Activated naive CD8-positive, alpha-beta T cell treated with anti-CD3 and anti-CD28 coated beads for 36 hours (primary cell): ENCODE results near the gene SORD. TPM values are rescaled to one million over a fixed set of nuclear protein-coding genes. Genes with fewer than 3 reads are reported as not detected.

Experiments used
- DNase-seq: peaks from one replicate; pipeline ENCODE4 v3.0.0; 2021
- H3K27ac Mint-ChIP-seq: one replicate; pipeline ENCODE4 v1.8.0; 2022; ENCODE audit warnings: mild to moderate bottlenecking, moderate library complexity, mixed read lengths
- H3K27me3 Mint-ChIP-seq: one replicate; pipeline ENCODE4 v1.8.0; 2022; ENCODE audit warnings: mild to moderate bottlenecking, mixed read lengths
- H3K36me3 Mint-ChIP-seq: one replicate; pipeline ENCODE4 v1.8.0; 2021; ENCODE audit warnings: mild to moderate bottlenecking, mixed read lengths
- H3K4me1 Mint-ChIP-seq: one replicate; pipeline ENCODE4 v1.8.0; 2021; ENCODE audit warnings: mixed read lengths
- H3K4me3 Mint-ChIP-seq: one replicate; pipeline ENCODE4 v1.8.0; 2022; ENCODE audit warnings: mild to moderate bottlenecking, moderate library complexity, mixed read lengths
- H3K9me3 Mint-ChIP-seq: one replicate; pipeline ENCODE4 v1.8.0; 2022; ENCODE audit warnings: mixed read lengths
- total RNA-seq, 2 experiments: library from RNA; stranded (reverse); gene quantifications; one replicate each; pipeline ENCODE4 v1.2.3, GENCODE V29; 2021

SORD gene
- total RNA-seq, 2 experiments from 2014 or later = 36.0 to 36.9 TPM

DNA sequence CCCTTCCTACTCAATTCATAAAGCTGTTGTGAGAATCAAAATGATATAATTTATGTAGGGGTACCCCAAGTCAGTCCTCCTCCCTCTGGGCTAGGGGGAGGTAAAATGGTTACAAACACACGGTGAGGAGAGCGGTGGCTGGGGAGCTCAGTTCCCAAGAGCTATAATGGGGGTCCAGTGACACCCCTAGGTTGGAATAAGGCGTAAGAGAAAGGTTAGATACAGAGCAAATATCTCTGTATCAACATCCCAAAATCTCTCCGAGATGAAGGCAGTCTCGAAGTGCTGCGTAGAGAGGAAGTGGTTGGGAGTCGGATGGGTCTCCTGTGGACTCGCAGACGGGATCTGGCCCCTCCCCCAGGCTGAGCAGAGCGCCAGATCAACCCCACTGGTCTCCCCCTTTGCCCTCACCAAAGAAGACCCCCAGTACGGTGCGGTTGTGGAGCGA lies 89.2 kb downstream of the SORD start:
- Mint-ChIP-seq H3K4me1 (peaks cover 30% of the 10 kb centered on the region), H3K4me3 (peak overlapping the region; percentile 30), H3K36me3 (no peaks in the 10 kb centered on the region), H3K27me3 (peaks cover 79% of the 10 kb centered on the region), H3K9me3 (no peaks in the 10 kb centered on the region), H3K27ac (no peak overlapping the region)
- DNase-seq = no peak

DNA sequence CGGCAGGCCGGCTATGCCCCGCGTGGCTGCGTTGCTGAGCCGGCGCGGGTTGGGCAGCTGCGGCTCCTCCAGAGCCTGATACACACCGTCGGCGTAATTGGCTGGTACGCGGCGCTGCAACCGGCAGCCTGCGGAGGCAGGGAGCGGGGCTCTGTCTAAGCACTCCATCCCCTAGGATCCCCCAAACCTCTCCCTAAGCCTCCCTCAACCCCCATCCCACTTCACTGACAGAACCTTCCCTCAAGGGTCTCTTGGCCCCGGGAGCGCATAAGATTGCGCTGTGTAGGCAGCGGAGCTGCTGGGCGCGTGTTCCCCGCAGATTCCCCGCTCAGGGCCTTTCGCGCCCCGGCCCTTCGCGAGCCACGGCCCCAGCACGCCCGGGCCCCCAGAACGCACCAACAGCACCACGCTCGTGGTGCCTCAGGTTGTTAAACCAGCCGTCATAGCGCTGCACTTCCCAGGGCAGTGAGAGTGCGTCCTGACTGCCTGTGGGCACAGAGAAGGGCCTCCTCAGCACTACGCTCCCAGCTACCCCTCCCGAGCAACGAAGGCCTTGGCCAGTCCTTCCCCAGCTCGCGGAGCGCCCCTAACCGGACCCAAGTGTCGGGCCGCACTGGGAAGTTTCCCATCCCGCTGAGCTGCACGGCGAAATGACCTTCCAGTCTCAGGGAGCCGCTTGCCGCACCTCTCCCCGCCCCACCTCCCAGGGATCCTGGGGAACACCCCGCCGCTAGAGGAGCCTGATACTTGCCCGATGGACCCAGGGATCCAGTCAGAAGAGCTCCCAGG lies 89.8 kb downstream of the SORD start:
- H3K4me1 Mint-ChIP-seq = peaks cover 34% of the 10 kb centered on the region
- H3K27me3 Mint-ChIP-seq = peaks cover 85% of the 10 kb centered on the region
- H3K36me3 Mint-ChIP-seq = no peaks in the 10 kb centered on the region
- peak overlapping the region; percentile 30 for H3K4me3 Mint-ChIP-seq
- H3K9me3 Mint-ChIP-seq = no peaks in the 10 kb centered on the region
- no peak overlapping the region for H3K27ac Mint-ChIP-seq
- no peak for DNase-seq

DNA sequence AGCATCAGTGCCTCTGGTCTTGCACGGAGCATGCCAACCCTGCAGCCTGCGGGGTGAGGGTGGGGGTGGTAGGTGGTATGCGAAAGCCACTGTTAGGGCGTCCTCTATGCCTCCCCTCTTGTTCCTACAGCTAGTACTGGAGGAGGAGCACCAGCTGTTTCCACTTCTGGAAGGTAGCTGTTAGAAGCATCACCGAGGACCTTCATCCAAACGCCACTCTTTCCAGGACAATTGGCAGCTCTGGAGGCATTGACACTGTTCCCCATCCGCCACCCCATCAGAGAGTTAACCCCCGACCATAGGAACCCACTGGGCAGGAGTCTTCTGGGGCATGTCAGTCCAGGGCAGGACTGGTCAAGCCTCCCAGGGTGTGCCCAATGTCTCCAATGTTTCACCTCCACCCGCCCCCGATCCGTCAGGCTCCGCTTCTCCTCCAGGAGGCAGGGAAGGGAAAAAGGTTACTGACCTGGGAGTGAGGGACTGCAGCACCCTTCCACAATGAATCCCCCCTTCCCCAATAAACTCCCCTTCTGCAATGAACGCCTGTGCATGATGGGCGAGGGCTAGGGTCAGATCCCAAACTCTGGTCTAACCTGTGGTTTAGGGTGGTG lies 90.5 kb downstream of the SORD start:
- no peak for DNase-seq
- Mint-ChIP-seq H3K4me1 (peaks cover 36% of the 10 kb centered on the region), H3K27ac (no peak overlapping the region), H3K4me3 (no peak overlapping the region), H3K9me3 (no peaks in the 10 kb centered on the region), H3K27me3 (peaks cover 92% of the 10 kb centered on the region), H3K36me3 (no peaks in the 10 kb centered on the region)

DNA sequence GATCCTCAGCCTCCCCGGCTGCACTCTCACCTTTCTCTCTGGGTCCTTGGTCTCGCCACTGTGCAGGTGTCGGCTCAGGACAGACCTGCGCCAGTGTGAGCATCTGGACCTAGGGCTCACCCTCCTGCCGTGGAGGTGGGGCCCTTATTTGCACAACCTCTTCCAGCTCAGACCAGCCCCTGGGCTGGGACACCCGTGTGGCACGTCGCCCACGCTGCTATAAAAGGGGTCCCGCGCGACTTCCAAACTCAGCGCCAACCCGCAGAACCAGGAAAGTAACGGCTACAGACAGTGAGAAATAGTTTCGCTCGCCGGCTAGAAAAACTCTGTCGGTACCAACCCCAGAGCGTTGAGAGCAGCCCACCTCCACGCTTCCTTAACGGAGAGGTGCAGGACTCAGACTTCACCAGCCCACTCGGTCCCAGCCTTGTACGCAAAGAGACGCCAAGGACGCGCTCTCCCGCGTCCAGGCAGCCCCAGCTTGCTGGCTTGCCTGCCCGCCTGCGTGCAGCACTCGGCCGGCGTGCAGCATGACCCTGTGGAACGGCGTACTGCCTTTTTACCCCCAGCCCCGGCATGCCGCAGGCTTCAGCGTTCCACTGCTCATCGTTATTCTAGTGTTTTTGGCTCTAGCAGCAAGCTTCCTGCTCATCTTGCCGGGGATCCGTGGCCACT lies 91.2 kb downstream of the SORD start, which contains the start of the genes DUOX2 and DUOXA2:
DUOX2 (minus strand) TSS at position 97 of the 675 bp plus-strand sequence. CDS start 761 bp downstream, outside the sequence.
DUOXA2 (plus strand) TSS at position 251 of the 675 bp plus-strand sequence; CDS start at position 531, 280 bp downstream.
- Mint-ChIP-seq H3K27me3 (peaks cover 85% of the 10 kb centered on the region), H3K27ac (no peak within 1 kb of the TSS), H3K9me3 (no peaks in the 10 kb centered on the region), H3K36me3 (no peaks in the 10 kb centered on the region), H3K4me1 (peaks cover 36% of the 10 kb centered on the region), H3K4me3 (peak within 1 kb of the TSS; percentile 42)
- DNase-seq = no peak

DNA sequence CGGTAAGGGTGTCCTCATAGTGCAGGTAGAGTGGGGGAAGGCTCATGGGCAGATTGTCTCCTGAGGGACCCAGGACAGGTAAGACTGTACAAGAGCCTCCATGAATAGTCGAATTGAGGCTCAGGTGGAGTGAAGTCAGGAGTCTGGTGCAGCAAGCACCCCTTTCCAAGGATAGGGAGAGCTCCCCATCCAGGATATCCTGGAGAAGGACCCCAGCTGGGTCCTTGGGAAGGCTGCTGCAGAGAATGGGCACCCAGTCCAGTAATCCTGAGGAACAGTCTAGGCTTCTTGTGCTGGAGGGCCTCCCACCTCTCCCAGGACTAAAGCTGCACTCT lies 91.7 kb downstream of the SORD start:
- peaks cover 36% of the 10 kb centered on the region for H3K4me1 Mint-ChIP-seq
- no peak overlapping the region for H3K4me3 Mint-ChIP-seq
- no peaks in the 10 kb centered on the region for H3K9me3 Mint-ChIP-seq
- peaks cover 85% of the 10 kb centered on the region for H3K27me3 Mint-ChIP-seq
- H3K27ac Mint-ChIP-seq = no peak overlapping the region
- no peak for DNase-seq
- no peaks in the 10 kb centered on the region for H3K36me3 Mint-ChIP-seq

DNA sequence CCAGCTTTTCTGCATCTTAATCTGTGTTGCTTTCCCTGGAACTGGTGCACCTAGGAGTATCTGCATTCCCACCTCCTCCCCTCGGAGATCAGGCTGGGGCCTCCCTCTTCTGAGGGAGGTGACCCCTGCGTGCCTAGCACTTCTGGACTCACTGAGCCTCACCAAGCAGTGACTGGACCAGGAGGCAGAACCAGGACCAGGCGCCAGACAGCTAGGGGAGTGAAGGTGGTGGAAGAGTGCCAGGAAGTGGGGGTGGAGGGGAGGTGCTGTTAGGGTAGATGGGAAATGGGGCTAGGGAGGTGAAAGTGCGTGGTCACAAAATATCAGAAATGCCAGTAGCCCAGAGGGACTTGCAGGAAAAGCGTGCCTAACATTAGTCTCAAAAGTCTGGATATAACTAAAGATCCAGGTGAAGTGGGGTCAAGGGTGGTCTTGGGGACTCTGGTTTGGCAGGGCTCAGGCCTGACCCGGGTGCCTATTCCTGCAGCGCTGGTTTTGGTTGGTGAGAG lies 92.4 kb downstream of the SORD start:
- DNase-seq = no peak
- peaks cover 36% of the 10 kb centered on the region for H3K4me1 Mint-ChIP-seq
- H3K9me3 Mint-ChIP-seq = no peaks in the 10 kb centered on the region
- no peak overlapping the region for H3K27ac Mint-ChIP-seq
- peaks cover 79% of the 10 kb centered on the region for H3K27me3 Mint-ChIP-seq
- H3K36me3 Mint-ChIP-seq = no peaks in the 10 kb centered on the region
- H3K4me3 Mint-ChIP-seq = no peak overlapping the region

DNA sequence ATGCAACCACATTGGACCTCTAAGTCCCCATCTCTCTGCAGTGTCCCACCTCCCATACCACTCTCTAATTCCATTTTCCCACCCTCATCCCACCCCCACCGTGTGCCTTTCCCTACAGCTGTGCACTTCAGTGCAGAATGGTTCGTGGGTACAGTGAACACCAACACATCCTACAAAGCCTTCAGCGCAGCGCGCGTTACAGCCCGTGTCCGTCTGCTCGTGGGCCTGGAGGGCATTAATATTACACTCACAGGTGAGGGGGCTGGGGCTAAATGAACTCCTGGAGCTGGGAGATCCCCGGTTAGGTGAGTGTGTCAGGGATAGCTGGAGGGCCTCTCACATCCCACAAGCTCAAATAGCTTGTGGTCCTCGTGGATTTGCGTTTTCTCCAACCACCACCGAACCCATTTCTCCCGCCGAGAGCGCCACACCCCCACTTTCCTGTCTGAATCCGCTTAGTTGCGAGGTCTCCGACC lies 93.0 kb downstream of the SORD start:
- Mint-ChIP-seq H3K9me3 (no peaks in the 10 kb centered on the region), H3K4me1 (peaks cover 36% of the 10 kb centered on the region), H3K27me3 (peaks cover 80% of the 10 kb centered on the region), H3K36me3 (no peaks in the 10 kb centered on the region), H3K27ac (no peak overlapping the region), H3K4me3 (no peak overlapping the region)
- no peak for DNase-seq

DNA sequence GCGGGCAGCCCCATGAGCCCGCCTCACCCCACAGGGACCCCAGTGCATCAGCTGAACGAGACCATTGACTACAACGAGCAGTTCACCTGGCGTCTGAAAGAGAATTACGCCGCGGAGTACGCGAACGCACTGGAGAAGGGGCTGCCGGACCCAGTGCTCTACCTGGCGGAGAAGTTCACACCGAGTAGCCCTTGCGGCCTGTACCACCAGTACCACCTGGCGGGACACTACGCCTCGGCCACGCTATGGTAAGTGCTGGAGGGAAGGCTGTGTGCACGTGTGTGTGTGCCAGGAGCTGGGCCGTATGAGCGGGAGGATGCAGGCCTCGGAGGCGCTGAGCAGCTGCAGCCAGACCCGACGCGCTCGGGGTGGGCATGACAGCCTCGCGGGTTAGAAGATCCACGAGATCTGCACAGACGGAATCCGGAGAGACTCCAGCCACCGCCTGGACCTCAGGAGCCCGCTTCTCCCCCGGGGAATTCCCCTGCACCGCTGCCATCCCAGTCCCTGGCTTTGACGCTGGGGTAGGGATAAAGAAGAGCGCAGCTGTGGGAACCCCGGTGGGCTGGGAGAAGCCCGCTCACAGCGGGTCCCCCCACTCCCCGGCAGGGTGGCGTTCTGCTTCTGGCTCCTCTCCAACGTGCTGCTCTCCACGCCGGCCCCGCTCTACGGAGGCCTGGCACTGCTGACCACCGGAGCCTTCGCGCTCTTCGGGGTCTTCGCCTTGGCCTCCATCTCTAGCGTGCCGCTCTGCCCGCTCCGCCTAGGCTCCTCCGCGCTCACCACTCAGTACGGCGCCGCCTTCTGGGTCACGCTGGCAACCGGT lies 93.7 kb downstream of the SORD start:
- Mint-ChIP-seq H3K4me1 (peaks cover 36% of the 10 kb centered on the region), H3K27me3 (peaks cover 82% of the 10 kb centered on the region), H3K27ac (no peak overlapping the region), H3K36me3 (no peaks in the 10 kb centered on the region), H3K4me3 (no peak overlapping the region), H3K9me3 (no peaks in the 10 kb centered on the region)
- DNase-seq = no peak

DNA sequence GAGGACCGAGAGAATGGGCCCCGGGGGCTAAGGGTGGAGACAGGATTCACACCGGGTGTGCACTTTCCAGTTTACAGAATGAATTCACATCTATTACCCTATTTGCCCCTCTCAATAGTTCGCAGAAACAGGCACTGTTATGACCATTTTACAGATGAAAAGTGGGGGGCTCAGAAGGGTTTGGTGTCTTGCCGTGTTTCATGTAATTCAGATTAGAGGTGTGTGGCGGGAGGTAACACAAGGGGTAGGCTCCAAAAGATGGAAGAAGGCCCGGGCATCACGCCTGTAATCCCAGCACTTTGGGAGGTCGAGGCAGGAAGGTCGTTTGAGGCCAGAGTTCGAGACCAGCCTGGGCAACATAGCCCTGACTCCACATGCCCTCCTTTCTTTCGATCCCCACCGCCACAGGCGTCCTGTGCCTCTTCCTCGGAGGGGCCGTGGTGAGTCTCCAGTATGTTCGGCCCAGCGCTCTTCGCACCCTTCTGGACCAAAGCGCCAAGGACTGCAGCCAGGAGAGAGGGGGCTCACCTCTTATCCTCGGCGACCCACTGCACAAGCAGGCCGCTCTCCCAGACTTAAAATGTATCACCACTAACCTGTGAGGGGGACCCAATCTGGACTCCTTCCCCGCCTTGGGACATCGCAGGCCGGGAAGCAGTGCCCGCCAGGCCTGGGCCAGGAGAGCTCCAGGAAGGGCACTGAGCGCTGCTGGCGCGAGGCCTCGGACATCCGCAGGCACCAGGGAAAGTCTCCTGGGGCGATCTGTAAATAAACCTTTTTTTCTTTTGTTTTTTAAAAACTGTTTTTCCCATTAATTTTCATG lies 94.5 kb downstream of the SORD start:
- Mint-ChIP-seq H3K9me3 (no peaks in the 10 kb centered on the region), H3K4me3 (peak overlapping the region; percentile 52), H3K27ac (no peak overlapping the region), H3K36me3 (no peaks in the 10 kb centered on the region), H3K27me3 (peaks cover 77% of the 10 kb centered on the region), H3K4me1 (peaks cover 28% of the 10 kb centered on the region)
- no peak for DNase-seq

DNA sequence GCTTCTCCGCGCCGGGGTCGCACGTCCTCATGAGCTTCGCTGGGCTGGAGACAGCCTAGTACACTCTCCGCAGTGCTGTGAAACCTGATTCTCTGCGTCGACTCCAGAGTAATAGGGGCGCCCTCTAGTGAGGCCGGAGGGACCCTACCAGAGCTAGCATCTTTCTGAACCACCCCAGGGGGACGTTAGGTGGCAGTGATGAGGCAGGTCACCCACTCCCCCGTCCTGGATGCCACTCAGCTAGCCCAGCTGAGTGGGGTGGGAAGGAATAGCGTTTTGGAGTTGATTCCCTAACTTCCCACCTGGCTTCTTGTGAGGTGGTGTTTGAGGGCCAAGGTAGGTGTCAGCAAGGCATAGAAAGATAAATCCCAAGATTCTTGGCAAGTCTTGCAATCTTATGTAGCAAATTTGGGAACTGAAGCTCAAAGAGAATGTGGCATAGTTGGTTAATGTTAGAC lies 95.2 kb downstream of the SORD start:
- H3K9me3 Mint-ChIP-seq = no peaks in the 10 kb centered on the region
- no peak overlapping the region for H3K27ac Mint-ChIP-seq
- H3K4me3 Mint-ChIP-seq = peak overlapping the region; percentile 52
- H3K4me1 Mint-ChIP-seq = peaks cover 25% of the 10 kb centered on the region
- H3K36me3 Mint-ChIP-seq = no peaks in the 10 kb centered on the region
- H3K27me3 Mint-ChIP-seq = peaks cover 77% of the 10 kb centered on the region
- DNase-seq = peak; percentile 84

DNA sequence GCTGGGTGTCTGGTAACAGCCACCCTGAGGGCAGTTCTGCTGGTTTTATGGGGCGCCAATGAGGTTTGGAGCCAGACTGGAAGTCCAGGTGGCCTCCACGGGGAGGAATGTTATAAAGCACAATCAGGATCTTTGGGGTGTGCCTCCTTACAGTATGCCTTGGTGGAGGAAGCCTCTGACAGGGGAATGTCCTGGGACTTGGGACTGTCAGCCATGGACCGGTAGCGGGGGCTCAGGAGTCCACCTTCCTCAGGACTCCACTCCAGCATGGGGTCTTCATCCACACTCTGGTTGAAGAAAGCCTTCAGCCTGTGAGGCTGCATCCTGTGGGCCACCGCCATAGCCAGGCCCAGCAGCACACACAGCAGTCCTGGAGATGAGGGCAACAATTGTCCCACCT lies 96.0 kb downstream of the SORD start:
- H3K36me3 Mint-ChIP-seq = no peaks in the 10 kb centered on the region
- H3K27me3 Mint-ChIP-seq = peaks cover 70% of the 10 kb centered on the region
- H3K4me3 Mint-ChIP-seq = no peak overlapping the region
- no peaks in the 10 kb centered on the region for H3K9me3 Mint-ChIP-seq
- H3K4me1 Mint-ChIP-seq = peaks cover 17% of the 10 kb centered on the region
- H3K27ac Mint-ChIP-seq = no peak overlapping the region
- DNase-seq = no peak

DNA sequence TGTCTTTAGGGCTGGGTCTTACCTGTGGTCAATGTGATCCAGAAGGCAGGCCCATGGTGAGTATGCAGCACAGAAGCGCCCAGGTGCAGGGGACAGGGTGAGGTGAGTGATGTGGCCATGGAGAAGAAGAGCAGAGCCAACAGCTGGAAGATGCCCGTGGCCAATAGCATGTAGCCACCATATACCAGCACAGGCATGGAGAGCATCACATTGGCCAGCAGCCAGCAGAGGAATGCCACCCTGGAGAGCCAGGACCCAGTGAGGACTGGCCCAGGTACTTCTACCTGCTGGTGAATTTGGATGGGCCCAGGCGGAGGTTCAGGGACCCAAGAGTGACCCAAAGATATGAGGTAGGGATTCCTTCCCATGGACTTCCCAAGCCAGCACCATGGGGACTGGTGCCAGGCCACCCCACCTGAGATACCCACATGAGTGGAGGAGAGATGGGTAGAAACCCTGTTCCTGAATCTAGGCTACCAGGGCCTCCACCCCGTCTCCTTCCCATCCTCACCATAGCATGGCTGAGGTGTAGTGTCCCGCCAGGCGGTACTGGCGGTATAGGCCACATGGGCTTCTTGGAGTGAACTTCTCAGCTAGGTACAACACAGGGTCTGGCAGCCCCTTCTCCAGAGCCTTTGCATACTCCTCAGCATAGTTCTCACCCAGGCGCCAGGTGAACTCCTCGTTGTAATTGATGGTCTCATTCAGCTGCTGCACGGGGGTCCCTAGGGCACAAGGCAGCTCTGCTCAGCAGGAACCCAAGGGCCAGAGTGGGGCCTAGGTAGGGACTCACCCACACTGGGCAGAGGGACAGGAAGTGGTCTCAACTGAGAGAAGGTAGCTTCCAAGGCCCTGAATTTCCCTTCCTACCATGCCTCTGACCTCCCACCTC lies 97.3 kb downstream of the SORD start:
- H3K9me3 Mint-ChIP-seq = no peaks in the 10 kb centered on the region
- no peaks in the 10 kb centered on the region for H3K36me3 Mint-ChIP-seq

DNA sequence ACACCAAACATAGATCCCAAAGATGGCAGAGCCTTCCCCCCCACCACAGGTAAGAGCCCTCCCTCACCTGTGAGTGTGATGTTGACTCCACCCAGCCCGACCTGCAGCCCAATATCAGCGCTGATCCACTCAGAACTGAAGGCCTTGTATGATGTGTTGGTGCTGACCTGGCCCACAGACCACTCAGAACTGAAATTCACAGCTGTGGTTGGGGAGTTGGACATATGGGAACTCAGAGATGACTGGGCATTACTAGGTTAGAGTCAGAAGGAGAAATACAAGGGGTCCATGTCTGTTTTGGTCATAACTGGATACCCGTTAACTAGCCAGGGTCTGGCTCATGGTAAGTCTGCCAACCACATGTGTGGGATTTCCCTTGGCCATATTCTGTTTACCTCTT lies 98.0 kb downstream of the SORD start:
- DNase-seq = no peak
- H3K27ac Mint-ChIP-seq = no peak overlapping the region
- no peaks in the 10 kb centered on the region for H3K9me3 Mint-ChIP-seq
- peaks cover 63% of the 10 kb centered on the region for H3K27me3 Mint-ChIP-seq
- H3K4me3 Mint-ChIP-seq = no peak overlapping the region
- no peaks in the 10 kb centered on the region for H3K36me3 Mint-ChIP-seq
- peaks cover 8% of the 10 kb centered on the region for H3K4me1 Mint-ChIP-seq

More for the DNA sequence above, 97.3 kb downstream of the SORD start:
- Mint-ChIP-seq H3K4me3 (no peak overlapping the region), H3K27ac (no peak overlapping the region), H3K27me3 (peaks cover 63% of the 10 kb centered on the region), H3K4me1 (peaks cover 11% of the 10 kb centered on the region)
- no peak for DNase-seq
